B cell (primary cell): ENCODE results near the gene RMND5A. TPM values are rescaled to one million over a fixed set of nuclear protein-coding genes. Genes with fewer than 3 reads are reported as not detected.

Experiments used
- polyA plus RNA-seq: library from polyadenylated mRNA; depleted of rRNA; stranded (reverse); fragments of >200 nt; gene quantifications from 2 replicates; pipeline ENCODE4 v1.2.3, GENCODE V29; 2012
- total RNA-seq, 2 donors: library from RNA; stranded (reverse); fragments of 120-200 nt in 1 of 2; gene quantifications; 1 replicate in 1 of 2; 2 replicates in 1 of 2; pipeline versions ENCODE4 v1.2.3 to v1.2.4, GENCODE V29; 2013 to 2022

RMND5A gene
- total and polyA plus RNA-seq, 2 donors (not counting 1 experiment from before 2014, with no cell fraction given): 13.0 to 33.7 TPM

Other genes starting within 250 kb of the RMND5A start
- gene CHMP3, start 156.8 kb upstream of the RMND5A start, total RNA-seq: 61.4 and 72.5 TPM in 2 replicates
- 17.5 and 26.4 TPM in 2 replicates for gene CHMP3, start 156.8 kb upstream of the RMND5A start, polyA plus RNA-seq
- gene RNF103, start 96.4 kb upstream of the RMND5A start, total RNA-seq: 36.1 and 37.2 TPM in 2 replicates
- gene RNF103, start 96.4 kb upstream of the RMND5A start, polyA plus RNA-seq: 23.7 and 63.5 TPM in 2 replicates
- 0.49 and 0.76 TPM in 2 replicates for gene CD8A, start 70.6 kb downstream of the RMND5A start, total RNA-seq
- gene CD8A, start 70.6 kb downstream of the RMND5A start, polyA plus RNA-seq: 0.49 and 1.3 TPM in 2 replicates
- 0.46 TPM in 1 of 2 replicates, not detected in the other for gene CD8B, start 141.6 kb downstream of the RMND5A start, total RNA-seq
- 0.45 and 0.82 TPM in 2 replicates for gene CD8B, start 141.6 kb downstream of the RMND5A start, polyA plus RNA-seq
- 2.2 and 2.7 TPM in 2 replicates for gene RGPD1, start 221.8 kb downstream of the RMND5A start, total RNA-seq
- gene RGPD1, start 221.8 kb downstream of the RMND5A start, polyA plus RNA-seq: 0.12 and 3.9 TPM in 2 replicates